ENCODE data around the gene TBCEL. TPM values are rescaled to one million over a fixed set of nuclear protein-coding genes. Genes with fewer than 3 reads are reported as not detected.
"Not testable (repeated sequence)": the region's sequence is repeated elsewhere in the genome, so short reads cannot be mapped to it uniquely, and the experiment has no call there.

Gene TBCEL, protein sequence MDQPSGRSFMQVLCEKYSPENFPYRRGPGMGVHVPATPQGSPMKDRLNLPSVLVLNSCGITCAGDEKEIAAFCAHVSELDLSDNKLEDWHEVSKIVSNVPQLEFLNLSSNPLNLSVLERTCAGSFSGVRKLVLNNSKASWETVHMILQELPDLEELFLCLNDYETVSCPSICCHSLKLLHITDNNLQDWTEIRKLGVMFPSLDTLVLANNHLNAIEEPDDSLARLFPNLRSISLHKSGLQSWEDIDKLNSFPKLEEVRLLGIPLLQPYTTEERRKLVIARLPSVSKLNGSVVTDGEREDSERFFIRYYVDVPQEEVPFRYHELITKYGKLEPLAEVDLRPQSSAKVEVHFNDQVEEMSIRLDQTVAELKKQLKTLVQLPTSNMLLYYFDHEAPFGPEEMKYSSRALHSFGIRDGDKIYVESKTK
- total RNA-seq = 13.6 and 13.7 TPM in 2 replicates

DNA sequence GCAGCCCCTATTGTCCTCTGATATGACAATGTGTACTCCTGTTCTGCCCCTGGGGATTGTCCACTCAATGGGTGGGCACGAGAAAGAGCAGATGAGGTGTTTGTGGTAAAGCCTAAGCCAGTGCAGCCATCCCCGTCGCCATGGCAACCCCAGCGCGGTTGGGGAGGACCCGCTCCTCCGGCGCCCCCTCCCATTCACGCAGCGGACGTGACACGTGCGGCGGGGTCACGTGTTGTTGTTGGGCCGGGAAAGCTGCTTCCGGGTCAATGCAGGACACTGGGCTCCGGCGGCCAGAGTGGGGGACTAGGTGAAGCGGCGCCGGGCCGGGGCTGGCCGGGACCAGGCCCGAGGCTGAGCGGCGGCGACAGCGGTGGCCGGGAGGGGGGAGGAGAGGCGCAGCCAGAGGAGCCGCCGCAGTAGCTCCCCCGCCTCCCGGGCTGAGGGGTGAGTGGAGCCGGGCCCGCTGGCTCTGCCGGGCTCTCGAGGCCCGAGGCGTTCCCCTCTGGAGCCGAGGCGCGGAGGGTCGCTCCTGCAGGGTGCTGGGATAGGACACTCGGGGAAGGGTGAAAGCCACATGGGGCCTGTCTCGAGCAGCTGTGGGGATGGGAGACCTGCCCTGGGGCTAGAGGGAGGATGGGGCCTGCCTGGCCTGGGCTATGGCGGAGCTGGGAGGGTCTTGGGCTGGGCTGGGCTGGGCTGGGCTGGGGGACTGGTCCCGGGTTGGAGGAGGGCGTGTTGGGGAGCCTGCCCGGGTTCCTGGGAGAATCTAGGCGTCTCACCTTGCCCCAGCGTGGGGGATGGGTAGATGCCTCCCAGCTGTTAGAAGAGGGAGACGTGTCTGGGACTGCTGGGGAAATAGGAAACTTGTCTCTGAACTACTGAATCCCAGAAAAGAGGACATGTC is at the start of gene TBCEL:
TSS of gene TBCEL (plus strand) at position 255 of the 904 bp plus-strand sequence. CDS start 21,589 bp downstream, outside the sequence.
- intact Hi-C loops (cut with micrococcal nuclease) = no loop called here

DNA sequence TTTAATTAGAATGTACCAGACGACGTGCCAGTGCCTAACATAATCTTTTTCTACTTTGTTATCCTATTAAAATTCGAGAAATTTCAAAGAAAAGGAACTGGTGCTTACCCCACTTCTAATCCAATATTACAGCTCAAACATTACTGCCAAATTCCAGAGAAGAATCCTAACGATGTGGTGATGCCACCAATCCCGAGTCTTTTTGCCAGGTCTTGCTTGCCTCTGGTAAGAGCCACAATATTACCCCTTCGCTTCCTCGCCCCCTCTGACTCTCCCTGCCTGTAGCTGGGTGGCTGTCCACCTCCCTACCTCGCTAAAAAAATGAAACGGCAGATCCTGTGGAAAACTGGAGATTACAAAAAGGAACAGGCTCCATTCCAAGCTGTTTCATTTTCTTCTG is 49.4 kb upstream of the TBCEL start:
- intact Hi-C loops (cut with micrococcal nuclease) = no loop called here

DNA sequence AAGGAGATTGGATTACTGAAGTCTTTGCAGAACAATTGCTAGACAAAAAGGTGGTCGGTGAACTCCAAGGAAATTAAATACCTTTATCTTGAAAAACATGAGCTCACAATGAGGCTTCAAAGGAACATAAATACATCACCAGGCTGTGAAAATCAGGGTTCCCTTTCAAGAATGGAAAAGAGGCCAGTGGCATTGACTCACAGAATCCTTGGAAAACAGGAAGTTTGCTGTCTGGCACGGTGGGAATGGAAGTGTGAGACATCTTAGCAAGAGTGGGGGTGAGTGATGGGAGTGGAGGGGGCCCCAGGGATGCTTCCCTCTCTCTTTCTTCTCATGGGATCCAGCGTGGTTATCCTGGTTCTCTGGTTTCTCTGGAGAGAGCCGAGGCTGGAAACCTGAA is 48.9 kb upstream of the TBCEL start:
- intact Hi-C loops (cut with micrococcal nuclease) = no loop called here

DNA sequence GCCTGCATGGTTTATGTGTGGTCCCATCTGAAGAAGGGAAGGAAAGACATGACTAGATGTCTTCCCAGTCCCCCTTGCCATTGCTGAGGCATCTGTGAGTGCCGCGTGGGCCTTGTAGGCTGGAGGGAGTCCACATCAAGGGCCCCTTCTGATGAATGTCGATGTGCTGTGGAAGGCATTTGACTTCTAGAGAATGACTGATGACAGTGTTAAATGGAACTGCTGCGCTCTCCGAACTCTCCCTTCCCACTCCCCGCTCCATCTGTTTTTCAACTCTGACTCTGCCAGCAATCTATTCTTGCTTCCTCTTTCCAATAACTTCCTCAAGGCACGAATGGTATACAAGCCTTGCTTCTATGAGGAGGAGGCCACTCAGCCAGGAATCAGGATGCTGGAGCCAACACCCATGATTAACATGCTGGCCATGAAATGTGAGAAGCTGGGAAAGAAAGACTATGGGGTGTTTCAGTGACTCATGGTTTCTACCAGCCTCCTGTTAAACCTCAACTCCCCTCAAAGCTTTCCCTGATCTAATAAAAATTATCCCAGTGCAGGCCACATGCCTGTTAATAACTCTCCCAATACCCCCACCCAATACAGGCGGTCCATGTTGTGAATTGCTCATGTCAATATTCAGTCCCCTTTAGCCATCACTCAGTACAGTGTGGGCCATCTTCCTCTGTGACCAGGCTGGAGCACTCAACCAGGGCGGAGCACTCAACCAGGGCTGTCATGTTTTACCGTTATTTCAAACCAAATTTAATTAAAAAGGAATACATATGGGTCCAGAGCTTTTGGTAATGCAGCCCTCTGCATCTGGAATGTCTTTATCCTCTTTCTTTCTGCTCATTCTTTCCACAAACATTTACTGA is 46.4 kb upstream of the TBCEL start:
- intact Hi-C loops (cut with micrococcal nuclease) = no loop called here

DNA sequence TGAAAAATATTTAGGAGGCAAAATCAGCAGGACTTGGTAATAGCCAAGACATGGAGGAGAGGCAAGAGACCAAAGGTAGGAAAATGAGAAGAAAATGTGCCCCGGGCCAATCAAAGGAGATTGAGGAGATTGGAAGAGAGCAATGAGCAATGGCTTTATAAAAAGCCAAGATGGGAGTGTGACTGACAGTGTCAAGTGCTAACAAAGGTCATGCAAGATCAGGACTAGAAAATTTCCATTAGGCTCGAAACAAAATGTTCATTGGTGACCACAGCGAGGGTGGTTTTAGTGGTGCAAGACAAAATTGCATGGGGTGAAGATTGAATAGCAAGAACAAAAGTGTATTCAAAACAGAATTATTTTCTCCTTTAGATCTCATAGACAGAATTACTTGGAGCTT is 45.2 kb upstream of the TBCEL start:
- intact Hi-C loops (cut with micrococcal nuclease) = no loop called here

DNA sequence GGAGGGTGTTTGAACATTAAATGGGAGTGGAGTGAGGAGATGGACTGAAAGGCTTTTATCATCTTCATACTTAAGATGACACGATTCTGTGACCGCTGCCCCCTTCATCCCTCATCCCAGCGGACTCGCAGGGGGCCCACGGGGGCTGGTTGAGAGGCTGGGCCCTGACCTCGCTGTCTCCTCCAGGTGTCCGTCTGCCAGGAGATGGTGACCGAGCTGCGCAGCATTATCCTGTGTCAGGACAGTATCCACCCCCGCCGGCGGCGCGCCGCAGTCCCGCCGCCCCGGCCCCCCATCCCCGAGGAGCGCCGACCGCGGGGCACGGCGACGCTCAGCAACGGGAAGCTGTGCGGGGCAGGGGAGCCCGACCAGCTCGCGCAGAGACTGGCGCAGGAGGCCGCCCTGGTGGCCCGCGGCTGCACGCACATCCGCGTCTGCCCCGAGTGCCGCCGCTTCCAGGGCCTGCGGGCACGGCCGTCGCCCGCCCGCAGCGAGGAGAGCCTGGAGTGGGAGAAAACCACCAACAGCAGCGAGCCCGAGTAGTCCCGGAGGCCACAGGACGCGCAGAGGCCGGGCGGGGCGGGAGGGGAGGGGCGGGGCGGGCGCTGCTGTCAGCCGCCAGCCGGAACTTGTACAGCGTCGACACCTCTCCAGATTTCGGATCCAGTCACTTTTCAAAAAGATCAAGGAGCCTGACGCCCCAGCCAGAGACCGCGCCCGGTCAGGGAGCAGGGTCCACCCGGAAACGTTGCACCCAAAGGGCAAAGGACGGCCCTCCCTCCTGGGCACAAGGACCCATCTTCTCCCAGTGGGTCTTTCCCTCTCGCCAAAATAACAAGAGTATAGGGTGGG is 38.0 kb upstream of the TBCEL start:
- intact Hi-C loops (cut with micrococcal nuclease) = no loop called here

DNA sequence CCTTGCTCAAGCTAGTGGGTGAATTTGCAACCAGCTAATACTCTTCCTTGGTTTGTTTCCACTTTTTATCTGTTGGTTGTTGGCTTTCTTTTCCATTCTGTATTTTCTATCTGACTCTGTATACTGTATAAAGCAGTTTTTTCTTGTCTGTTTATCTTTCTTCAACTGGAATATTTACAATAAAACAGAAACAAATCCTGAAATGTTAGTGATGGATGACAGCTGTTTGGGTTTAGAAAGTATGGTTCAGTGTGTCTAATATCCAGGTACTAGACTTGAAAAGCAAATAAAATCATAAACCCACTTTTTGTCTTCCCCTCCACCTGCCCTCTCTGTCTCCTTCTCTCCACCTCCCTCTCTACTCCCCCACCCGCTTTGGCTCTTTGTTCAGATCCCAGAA is 35.3 kb upstream of the TBCEL start:
- intact Hi-C loops (cut with micrococcal nuclease) = no loop called here

DNA sequence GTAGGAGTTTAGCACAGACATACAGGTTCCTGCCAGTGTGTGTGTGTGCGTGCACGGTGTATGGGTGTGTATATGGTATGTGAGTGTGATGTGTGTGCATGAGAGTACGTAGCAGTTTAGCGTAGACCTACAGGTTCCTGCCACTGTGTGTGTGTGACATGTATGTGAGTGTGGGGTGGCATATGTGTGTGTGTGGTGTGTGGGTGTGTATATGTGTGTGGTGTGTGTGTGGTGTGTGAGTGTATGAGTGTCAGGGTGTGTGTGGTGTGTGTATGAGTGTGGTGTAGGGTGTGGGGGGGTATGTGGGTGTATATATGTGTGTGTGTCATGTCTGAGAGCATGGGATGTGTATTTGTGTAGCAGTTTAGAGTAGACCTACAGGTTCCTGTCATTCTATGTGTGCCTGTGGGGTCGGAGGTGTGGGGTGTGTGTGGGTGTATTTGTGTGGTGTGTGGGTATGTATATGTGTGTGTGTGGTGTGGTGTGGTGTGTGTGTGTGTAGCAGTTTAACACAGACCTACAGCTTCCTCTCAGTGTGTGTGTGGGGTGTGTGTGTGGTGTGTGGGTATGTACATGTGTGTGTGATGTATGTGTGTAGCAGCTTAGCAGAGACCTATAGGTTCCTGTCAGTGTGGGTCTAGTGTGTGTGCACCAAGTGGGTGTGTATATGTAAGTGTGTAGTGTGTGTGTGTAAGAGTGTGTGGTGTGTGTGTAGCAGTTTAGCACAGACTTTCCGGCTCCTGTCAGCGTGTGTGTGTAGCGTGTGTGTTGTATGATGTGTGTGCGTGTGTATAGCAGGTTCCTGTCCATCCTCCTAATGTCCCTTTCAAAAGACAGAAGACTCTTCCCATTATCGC is 31.8 kb upstream of the TBCEL start:
- intact Hi-C loops (cut with micrococcal nuclease) = no loop called here

DNA sequence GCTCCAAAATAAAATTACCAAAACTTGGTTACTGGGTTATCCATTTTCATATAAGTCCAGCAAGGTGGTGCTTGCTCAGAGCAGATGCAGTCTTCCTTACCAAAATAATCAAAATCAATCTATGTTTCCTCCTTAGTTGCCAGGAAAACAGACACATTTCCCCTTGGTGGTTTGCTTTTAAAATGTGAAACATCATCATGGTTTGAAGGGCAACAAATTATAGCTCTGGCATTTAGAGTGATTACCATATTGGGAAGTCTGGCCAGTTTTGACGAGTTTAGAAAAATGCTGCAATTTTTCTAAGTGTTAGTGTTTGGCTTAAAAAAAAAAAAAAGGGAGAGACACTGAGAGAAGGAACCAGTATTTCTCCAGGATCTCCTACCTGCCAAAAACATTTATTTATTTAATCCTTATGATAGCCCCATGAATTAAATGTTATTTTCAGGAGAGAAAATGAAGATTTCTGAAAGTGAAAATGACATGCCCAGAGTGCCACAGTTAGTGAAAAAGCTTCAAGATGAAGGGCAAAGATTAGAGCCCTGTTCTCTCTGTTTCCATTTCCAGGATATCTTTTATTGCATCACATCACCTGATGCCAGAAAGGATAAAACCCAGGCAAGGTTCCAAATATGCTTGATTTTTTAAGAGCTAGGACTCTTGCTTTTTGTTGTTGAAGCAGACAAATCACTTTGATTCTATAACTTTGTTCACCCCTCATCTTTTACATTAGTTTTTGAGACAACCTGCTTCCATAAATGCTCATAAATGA is 29.6 kb upstream of the TBCEL start:
- intact Hi-C loops (cut with micrococcal nuclease) = no loop called here

DNA sequence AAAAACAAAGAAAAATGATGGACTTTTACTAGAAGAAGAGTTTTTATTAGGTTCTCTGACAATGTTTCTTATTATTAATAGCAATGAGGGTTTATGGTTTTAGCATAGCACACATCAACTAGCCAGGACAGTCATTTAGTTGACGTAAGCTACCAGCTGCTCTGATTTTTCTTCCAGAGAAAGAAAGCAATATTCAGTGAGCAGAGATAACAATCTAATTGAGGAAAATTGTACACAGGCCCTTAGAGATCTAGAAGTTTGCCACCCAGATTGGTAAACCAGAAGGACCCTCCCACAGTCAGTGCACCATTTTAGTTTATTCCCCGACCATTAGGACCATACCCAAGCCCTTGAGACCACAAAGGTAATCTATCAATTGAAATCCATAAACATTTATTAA is 28.7 kb upstream of the TBCEL start:
- intact Hi-C loops (cut with micrococcal nuclease) = no loop called here

DNA sequence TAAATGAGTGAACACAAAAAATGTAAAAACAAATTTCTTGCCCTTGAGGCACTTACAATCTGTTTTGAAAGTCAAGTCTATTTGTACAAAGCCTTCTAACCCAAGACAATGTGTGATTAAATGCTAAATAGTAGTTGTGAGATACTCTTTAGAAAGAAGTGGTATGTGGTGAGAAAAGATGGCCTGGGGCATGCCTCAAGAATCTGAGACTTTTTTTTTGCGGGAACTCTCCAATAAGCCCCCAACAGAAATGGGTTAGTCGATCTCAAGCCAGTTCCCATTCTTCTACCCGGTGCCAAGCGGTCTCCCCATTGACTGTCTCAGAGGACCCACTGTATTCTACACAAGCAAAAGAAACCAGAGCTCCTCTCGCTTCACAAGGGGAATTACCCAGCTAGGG is 26.9 kb upstream of the TBCEL start:
- intact Hi-C loops (cut with micrococcal nuclease) = no loop called here

DNA sequence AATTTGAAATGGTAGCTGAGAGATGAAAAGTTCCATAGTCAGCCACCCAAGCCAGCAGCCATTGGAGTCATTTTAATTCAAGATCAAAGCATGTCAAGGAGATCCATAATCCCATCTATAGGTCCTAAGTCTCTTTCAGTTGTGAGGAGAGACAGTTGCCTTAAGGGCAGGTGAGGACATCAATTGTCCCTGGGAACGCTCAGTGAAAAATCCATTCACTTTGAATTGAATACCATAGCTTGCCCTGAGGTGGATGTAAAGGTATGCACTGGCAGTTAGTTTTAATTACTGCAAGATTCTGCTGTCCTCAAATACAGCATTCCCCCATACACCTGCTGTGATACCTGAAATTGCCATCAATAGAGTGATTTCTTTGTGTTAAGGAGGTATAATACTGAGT is 25.3 kb upstream of the TBCEL start:
- intact Hi-C loops (cut with micrococcal nuclease) = no loop called here

DNA sequence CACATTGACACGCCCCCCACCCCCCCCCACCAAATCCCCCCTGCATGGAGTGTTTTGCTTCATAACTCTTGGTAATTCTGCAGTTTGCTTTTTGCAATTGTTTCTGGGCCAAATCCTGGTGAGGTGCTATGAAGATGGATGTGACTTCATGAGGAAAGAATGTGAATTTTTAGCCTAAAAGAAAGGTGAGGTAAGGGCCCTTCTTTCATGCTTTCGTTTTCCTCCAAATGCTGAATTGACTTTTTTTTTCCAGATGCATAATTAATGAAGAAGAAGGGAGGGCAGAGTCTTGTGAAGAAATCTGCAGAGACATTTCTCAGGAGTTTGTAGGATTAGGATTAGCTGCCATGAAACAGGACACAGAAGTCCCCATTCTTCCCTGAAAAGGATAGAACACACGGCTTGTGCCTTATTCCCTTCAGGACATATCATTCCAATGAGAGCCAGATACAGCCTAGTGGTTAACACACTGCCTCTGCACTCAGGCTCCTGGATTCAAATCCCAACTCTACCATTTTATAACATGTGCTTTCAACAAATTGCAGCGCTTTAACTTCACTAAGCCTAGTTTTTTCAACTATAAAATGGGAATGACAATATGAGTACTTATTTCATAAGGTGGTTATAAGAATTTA is 19.6 kb upstream of the TBCEL start:
- intact Hi-C loops (cut with micrococcal nuclease) = no loop called here

DNA sequence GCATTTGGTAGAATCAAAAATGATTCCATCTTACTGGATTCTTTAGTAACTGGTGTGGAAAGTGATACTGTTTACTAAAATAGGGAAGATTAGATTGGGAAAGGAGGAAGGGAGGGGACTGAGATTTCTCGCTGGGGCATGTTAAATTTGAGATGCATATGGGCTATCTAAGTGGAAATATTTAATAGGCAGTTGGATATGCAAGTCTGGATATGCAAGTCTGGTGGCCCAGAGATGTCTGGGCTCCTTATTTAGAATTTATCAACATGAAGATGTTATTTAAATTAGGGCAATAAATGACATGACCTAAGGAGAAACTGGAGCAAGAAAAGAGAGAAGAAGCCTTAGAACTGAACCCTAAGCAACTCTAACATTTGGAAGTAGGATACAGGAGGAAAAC is 17.0 kb upstream of the TBCEL start:
- intact Hi-C loops (cut with micrococcal nuclease) = no loop called here

DNA sequence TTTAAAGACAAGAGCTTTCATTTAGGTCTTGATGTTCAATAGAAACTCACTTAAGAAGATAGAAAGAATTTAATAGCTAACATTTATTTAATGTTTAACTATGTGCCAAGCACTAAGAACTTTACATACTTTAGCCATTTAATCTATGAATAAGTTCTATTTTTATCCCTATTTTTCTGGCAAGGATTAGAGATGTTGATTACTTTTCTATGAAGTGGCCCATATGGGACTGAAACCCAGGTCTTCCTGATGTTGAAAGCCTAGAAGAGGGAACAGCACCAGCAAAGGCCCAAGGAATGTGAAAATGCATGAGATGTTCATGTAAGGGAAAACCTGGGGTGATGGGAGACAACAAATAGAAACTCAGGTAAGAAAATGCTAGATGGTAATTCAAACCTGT is 15.4 kb upstream of the TBCEL start:
- intact Hi-C loops (cut with micrococcal nuclease) = no loop called here

DNA sequence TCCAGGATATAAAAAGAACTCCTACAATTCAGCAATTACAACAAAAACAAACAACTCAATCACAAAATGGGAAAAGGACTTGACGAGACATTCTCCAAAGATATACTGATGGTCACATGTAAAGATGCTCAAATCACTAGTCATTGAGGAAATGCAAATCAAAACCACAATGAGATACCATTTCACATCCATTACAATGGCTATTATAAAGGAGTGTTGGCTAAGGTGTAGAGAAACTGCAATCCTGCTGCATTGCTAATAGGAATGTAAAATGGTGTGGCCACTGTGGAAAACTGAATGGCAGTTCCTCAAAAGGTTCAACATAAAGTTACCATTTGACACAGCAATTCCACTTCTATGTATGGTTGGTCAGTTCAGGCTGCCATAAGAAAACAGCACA is 11.8 kb upstream of the TBCEL start:
- intact Hi-C loops (cut with micrococcal nuclease) = no loop called here

DNA sequence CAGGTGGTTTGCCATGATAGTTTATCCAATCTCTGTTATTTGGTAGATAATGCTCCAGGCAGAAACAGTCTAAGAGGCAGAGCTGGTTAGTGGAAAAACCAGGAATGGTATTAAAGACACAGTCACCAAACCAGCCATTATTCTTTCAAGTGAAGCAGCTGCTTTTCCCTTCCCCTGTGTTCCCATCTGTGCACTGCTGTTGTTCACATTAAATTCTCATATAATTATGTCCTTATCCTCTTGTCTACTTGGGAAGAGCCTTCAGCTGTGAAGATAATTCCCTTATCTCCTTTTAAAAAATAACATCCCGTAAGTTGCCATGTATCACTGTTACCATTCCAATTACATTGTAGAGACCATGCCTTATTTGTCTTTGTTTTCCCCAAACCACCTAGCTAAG is 5.2 kb upstream of the TBCEL start:
- intact Hi-C loops (cut with micrococcal nuclease) = no loop called here

DNA sequence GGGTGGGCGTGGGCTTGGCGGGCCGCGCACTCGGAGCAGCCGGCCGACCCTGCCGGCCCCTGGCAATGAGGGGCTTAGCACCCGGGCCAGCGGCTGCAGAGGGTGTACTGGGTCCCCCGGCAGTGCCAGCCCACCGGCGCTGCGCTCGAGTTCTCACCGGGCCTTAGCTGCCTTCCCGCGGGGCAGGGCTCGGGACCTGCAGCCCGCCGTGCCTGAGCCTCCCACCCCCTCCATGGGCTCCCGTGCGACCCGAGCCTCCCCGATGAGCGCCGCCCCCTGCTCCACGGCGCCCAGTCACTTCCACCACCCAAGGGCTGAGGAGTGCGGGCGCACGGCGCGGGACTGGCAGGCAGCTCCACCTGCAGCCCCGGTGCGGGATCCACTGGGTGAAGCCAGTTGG is 2.2 kb upstream of the TBCEL start:
- intact Hi-C loops (cut with micrococcal nuclease) = not testable (repeated sequence)

Measured in T-helper 2 cell treated with Interferon-gamma antibody and Interleukin-4, amounts not matched to agents 100 ng/mL and 5 ng/mL, for 36 hours (primary cell).